GM21786 (cell line): Measurements from ENCODE around the gene ZDBF2.
A peak's percentile ranks its signal among the peaks of the same experiment; 100 is the strongest.
"Not testable (repeated sequence)": the region's sequence is repeated elsewhere in the genome, so short reads cannot be mapped to it uniquely, and the experiment has no call there.

Experiments used
- ATAC-seq: cut with Tn5 transposase; IDR thresholded peaks from one replicate; pipeline ENCODE4 v1.9.1; 2021; ENCODE audit not compliant: unreplicated experiment

ZDBF2 gene

GRCh38 chr2:206258615-206259014, 15.8 kb upstream of the ZDBF2 start:
- not testable (repeated sequence) for ATAC-seq

- ATAC-seq, result no peak
Measured at GRCh38 chr2:206259376-206260187, 14.9 kb upstream of the ZDBF2 start.

GRCh38 chr2:206260188-206261012, 14.1 kb upstream of the ZDBF2 start:
- ATAC-seq, result peak; percentile 80

GRCh38 chr2:206263959-206264603, 10.4 kb upstream of the ZDBF2 start:
- no peak for ATAC-seq

GRCh38 chr2:206266130-206267125, 8.0 kb upstream of the ZDBF2 start:
- no peak for ATAC-seq

GRCh38 chr2:206267567-206267966, 6.9 kb upstream of the ZDBF2 start:
- ATAC-seq, result no peak

- ATAC-seq, result no peak
Measured at GRCh38 chr2:206271065-206271464, 3.4 kb upstream of the ZDBF2 start.

- no peak for ATAC-seq
Measured at GRCh38 chr2:206273905-206274304, 558 bp upstream of the ZDBF2 start.

- ATAC-seq, result peak; percentile 30
Measured at GRCh38 chr2:206275312-206276055, 1.0 kb downstream of the ZDBF2 start.

- no peak for ATAC-seq
Measured at GRCh38 chr2:206276169-206276942, 1.9 kb downstream of the ZDBF2 start.

GRCh38 chr2:206277503-206277902, 3.0 kb downstream of the ZDBF2 start:
- ATAC-seq, result no peak

- ATAC-seq, result no peak
Measured at GRCh38 chr2:206282746-206283145, 8.3 kb downstream of the ZDBF2 start.

- no peak for ATAC-seq
Measured at GRCh38 chr2:206287197-206287596, 12.7 kb downstream of the ZDBF2 start.

GRCh38 chr2:206289391-206289790, 14.9 kb downstream of the ZDBF2 start:
- no peak for ATAC-seq

- ATAC-seq, result no peak
Measured at GRCh38 chr2:206296128-206296527, 21.7 kb downstream of the ZDBF2 start.

- not testable (repeated sequence) for ATAC-seq
Measured at GRCh38 chr2:206299608-206300007, 25.1 kb downstream of the ZDBF2 start.

- ATAC-seq, result peak; percentile 89
Measured at GRCh38 chr2:206305523-206306245, 31.2 kb downstream of the ZDBF2 start.

- ATAC-seq, result no peak
Measured at GRCh38 chr2:206311026-206311425, 36.6 kb downstream of the ZDBF2 start.
